Lower leg skin (tissue), 4 donors: ENCODE data around the gene KIF26B. TPM values are rescaled to one million over a fixed set of nuclear protein-coding genes. Genes with fewer than 3 reads are reported as not detected.

Source experiments
- DNase-seq, 2 donors: peaks; one replicate each; pipeline ENCODE4 v3.0.0-alpha.2; 2019; ENCODE audit warnings: low spot score in 2 of 2
- H3K4me3 ChIP-seq: fragments of 200-600 bp; sonication (generic); 2 replicates; pipeline ENCODE4 v1.5.1; 2017; ENCODE audit warnings: mild to moderate bottlenecking, low read depth; ENCODE audit not compliant: poor library complexity, severe bottlenecking
- CTCF ChIP-seq, 3 donors: fragments of 450-650 bp; IDR thresholded peaks; one replicate each; pipeline ENCODE4 v1.5.1; 2016; ENCODE audit warnings: antibody characterized with exemption in 3 of 3, mild to moderate bottlenecking in 3 of 3, moderate library complexity in 2 of 3
- POLR2A ChIP-seq, 2 donors: fragments of 450-650 bp; IDR thresholded peaks; one replicate each; pipeline ENCODE4 v1.6.1; 2016 to 2017; ENCODE audit warnings: antibody characterized with exemption in 2 of 2, mild to moderate bottlenecking in 1 of 2, moderate library complexity in 1 of 2
- whole genome bisulfite sequencing, 2 donors: methylation state at CpG; one replicate each; pipeline ENCODE4 v1.1.5; 2018; 5-methylcytosine and 5-hydroxymethylcytosine counted together
- intact Hi-C: fragments of 100-400 bp; cut with DNase I; formaldehyde crosslinking; loops from one replicate; pipeline ENCODE4 v1.15.0; 2023; ENCODE audit warnings: low total_unique reads
- total RNA-seq, 4 donors: library from RNA; depleted of rRNA; stranded (reverse); fragments of >200 nt; gene quantifications; one replicate each; pipeline ENCODE4 v1.1.0, GENCODE V29; 2016

KIF26B gene
- total RNA-seq, 4 donors from 2014 or later, result 3.9 to 6.6 (median 5.7) TPM

- intact Hi-C loops, result no loop called here
- no peak for TF ChIP-seq CTCF (IDR thresholded peaks at IDR 0.05)
- TF ChIP-seq POLR2A (IDR thresholded peaks at IDR 0.05), result no peak
- no peak for DNase-seq
- 84 to 89% methylated on average over 10 of the region's 10 CpGs for WGBS, 2 donors
- H3K4me3 ChIP-seq, result no peak overlapping the region
These were observed 22.5 kb downstream of the KIF26B start for GRCh38 chr1:245177071-245177900.

GRCh38 chr1:245179706-245180105 lies 24.9 kb downstream of the KIF26B start:
- intact Hi-C loops, result no loop called here
- 76 to 81% methylated on average over 9 of the region's 9 CpGs for WGBS, 2 donors
- H3K4me3 ChIP-seq, result no peak overlapping the region
- TF ChIP-seq POLR2A (IDR thresholded peaks at IDR 0.05), result no peak
- TF ChIP-seq CTCF (IDR thresholded peaks at IDR 0.05), result no peak
- no peak for DNase-seq

GRCh38 chr1:245180496-245181157 lies 25.8 kb downstream of the KIF26B start:
- intact Hi-C loops, result no loop called here
- no peak overlapping the region for H3K4me3 ChIP-seq
- 62 to 63% methylated on average over 6 of the region's 6 CpGs for WGBS, 2 donors
- no peak for DNase-seq
- TF ChIP-seq CTCF (IDR thresholded peaks at IDR 0.05), result no peak
- TF ChIP-seq POLR2A (IDR thresholded peaks at IDR 0.05), result no peak

- DNase-seq, result no peak
- 70% methylated on average over 7 of the region's 7 CpGs for WGBS, 2 donors
- intact Hi-C loops, result no loop called here
- TF ChIP-seq CTCF (IDR thresholded peaks at IDR 0.05) (no peak), POLR2A (IDR thresholded peaks at IDR 0.05) (no peak)
- no peak overlapping the region for H3K4me3 ChIP-seq
These were observed 26.4 kb downstream of the KIF26B start for GRCh38 chr1:245181158-245181517.

GRCh38 chr1:245182028-245182427 lies 27.2 kb downstream of the KIF26B start:
- TF ChIP-seq CTCF (IDR thresholded peaks at IDR 0.05) (no peak), POLR2A (IDR thresholded peaks at IDR 0.05) (no peak)
- DNase-seq, result no peak
- 71 to 76% methylated on average over 2 of the region's 2 CpGs for WGBS, 2 donors
- H3K4me3 ChIP-seq, result no peak overlapping the region
- intact Hi-C loops, result no loop called here
